Fibroblast of villous mesenchyme (primary cell): Measurements from ENCODE around the gene ALDH1A1. TPM values are rescaled to one million over a fixed set of nuclear protein-coding genes. Genes with fewer than 3 reads are reported as not detected.
A peak's percentile ranks its signal among the peaks of the same experiment; 100 is the strongest.

Experiments used
- DNase-seq: peaks from one replicate; pipeline ENCODE4 v3.0.0-alpha.2; 2010; ENCODE audit warnings: low read depth
- H3K4me3 ChIP-seq: 2 replicates; pipeline ENCODE4 v1.5.1; 2011; ENCODE audit warnings: low read depth, mild to moderate bottlenecking, low read length
- CTCF ChIP-seq: IDR thresholded peaks from 2 replicates; pipeline ENCODE4 v1.5.1; 2012; ENCODE audit warnings: low read depth, mild to moderate bottlenecking, low read length; ENCODE audit not compliant: insufficient read depth
- total RNA-seq: library from RNA; depleted of rRNA; stranded (reverse); fragments of >200 nt; gene quantifications from 2 replicates; pipeline ENCODE4 v1.2.3, GENCODE V29; 2012

Gene ALDH1A1
- total RNA-seq, 1 donor: 450 TPM

GRCh38 chr9:72995131-72996024 lies 42.5 kb upstream of the ALDH1A1 start:
- no peak for TF ChIP-seq CTCF
- DNase-seq: no peak
- no peak overlapping the region for H3K4me3 ChIP-seq

DNA sequence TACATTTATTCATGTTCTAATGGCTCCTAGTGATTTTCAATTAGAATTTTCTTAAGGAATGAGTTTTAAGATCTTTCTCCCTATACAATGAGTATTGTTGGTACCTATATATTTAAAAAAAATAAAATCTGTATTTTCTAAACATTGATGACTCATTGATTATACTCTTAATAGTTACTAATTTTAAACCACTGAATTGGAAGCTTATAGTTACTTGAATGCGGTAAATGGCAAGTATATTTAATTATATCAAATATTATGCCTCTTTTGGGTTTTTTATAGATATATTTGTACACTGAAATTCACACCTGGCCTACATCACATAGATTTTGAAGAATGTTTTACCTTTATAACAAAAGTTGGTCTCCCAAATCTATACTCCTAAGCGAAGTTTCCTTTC lies 38.9 kb upstream of the ALDH1A1 start:
- no peak overlapping the region for H3K4me3 ChIP-seq
- no peak for TF ChIP-seq CTCF
- DNase-seq: no peak

GRCh38 chr9:72990397-72991182 lies 37.7 kb upstream of the ALDH1A1 start:
- TF ChIP-seq CTCF: no peak
- no peak overlapping the region for H3K4me3 ChIP-seq
- no peak for DNase-seq

- DNase-seq: peak; percentile 77
- H3K4me3 ChIP-seq: no peak overlapping the region
- TF ChIP-seq CTCF: no peak
These were observed 33.8 kb upstream of the ALDH1A1 start for GRCh38 chr9:72986522-72987116.

GRCh38 chr9:72985746-72986145 lies 32.9 kb upstream of the ALDH1A1 start:
- no peak for TF ChIP-seq CTCF
- no peak overlapping the region for H3K4me3 ChIP-seq
- DNase-seq: no peak

DNA sequence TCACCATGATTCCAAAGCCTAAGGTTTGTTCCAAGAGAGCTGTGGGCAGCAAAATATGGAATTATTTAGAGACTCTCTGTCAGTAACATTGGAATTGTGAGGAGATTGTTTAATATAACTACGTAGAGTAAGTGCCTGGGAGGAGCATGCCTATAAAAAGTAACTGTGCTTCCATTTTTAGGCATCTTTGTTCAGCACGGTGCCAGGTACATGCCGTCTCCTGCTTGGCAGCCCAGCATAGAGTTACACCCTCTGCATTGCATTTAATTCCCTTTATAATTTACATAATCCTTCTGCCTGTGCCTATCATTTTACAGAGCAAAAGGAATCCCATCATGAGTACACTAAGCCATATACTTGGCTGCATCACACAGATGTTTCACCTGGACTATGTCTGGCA lies 32.1 kb upstream of the ALDH1A1 start:
- no peak for DNase-seq
- no peak overlapping the region for H3K4me3 ChIP-seq
- no peak for TF ChIP-seq CTCF
